ENCODE measurements around the gene DOCK2.

GRCh38 chr5:170081616-170082015, 444.5 kb downstream of the DOCK2 start:
- TF ChIP-seq, protein P1, sequence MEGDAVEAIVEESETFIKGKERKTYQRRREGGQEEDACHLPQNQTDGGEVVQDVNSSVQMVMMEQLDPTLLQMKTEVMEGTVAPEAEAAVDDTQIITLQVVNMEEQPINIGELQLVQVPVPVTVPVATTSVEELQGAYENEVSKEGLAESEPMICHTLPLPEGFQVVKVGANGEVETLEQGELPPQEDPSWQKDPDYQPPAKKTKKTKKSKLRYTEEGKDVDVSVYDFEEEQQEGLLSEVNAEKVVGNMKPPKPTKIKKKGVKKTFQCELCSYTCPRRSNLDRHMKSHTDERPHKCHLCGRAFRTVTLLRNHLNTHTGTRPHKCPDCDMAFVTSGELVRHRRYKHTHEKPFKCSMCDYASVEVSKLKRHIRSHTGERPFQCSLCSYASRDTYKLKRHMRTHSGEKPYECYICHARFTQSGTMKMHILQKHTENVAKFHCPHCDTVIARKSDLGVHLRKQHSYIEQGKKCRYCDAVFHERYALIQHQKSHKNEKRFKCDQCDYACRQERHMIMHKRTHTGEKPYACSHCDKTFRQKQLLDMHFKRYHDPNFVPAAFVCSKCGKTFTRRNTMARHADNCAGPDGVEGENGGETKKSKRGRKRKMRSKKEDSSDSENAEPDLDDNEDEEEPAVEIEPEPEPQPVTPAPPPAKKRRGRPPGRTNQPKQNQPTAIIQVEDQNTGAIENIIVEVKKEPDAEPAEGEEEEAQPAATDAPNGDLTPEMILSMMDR (conservative IDR thresholded peaks at IDR 0.05 in 1 of 2, IDR thresholded peaks at IDR 0.05 in 1 of 2; ENCODE audit: low read depth in 1 of 2, low read length in 2 of 2), result no peak
- no peak for TF ChIP-seq EZH2 (IDR thresholded peaks at IDR 0.05; ENCODE audit: low read length, missing control alignments)

Data from fibroblast of lung (primary cell).